NCI-H1105 (cell line): ENCODE results near the gene DDX20.
"Not testable (repeated sequence)": the region's sequence is repeated elsewhere in the genome, so short reads cannot be mapped to it uniquely, and the experiment has no call there.

Experiments used
- DNase-seq: peaks from one replicate; lab custom pipeline; 2025; lab: John Stamatoyannopoulos, UW

DDX20 gene

GRCh38 chr1:111792249-111792648, 36.5 kb downstream of the DDX20 start:
- DNase-seq, result no peak

- no peak for DNase-seq
Observed at GRCh38 chr1:111793923-111794322, 38.2 kb downstream of the DDX20 start.

DNA sequence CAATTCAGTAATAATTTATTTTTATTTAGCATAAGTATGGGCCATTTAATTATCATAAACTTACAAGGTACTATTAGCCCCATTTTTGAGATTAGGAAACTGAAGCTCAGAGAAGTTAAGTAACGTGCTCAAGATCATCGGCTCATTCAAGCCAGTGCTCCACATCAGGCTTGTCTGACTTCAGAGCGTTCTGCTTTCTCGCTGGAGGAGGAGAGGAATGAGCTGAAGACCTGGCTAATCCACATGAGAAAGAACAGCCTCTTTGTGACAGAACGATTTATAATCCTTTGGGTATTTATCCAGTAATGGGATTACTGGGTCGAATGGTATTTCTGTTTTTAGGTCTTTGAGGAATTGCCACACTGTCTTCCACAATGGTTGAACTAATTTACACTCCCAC, 39.7 kb downstream of the DDX20 start:
- no peak for DNase-seq

- DNase-seq, result no peak
Observed at GRCh38 chr1:111798580-111798979, 42.9 kb downstream of the DDX20 start.

- not testable (repeated sequence) for DNase-seq
Observed at GRCh38 chr1:111799722-111800121, 44.0 kb downstream of the DDX20 start.

- no peak for DNase-seq
Observed at GRCh38 chr1:111801071-111801850, 45.6 kb downstream of the DDX20 start.

GRCh38 chr1:111802110-111802509, 46.4 kb downstream of the DDX20 start:
- DNase-seq, result no peak

- no peak for DNase-seq
Observed at GRCh38 chr1:111802984-111803383, 47.3 kb downstream of the DDX20 start.

- DNase-seq, result no peak
Observed at GRCh38 chr1:111803951-111804350, 48.2 kb downstream of the DDX20 start.

GRCh38 chr1:111804776-111805175, 49.1 kb downstream of the DDX20 start:
- no peak for DNase-seq

DNA sequence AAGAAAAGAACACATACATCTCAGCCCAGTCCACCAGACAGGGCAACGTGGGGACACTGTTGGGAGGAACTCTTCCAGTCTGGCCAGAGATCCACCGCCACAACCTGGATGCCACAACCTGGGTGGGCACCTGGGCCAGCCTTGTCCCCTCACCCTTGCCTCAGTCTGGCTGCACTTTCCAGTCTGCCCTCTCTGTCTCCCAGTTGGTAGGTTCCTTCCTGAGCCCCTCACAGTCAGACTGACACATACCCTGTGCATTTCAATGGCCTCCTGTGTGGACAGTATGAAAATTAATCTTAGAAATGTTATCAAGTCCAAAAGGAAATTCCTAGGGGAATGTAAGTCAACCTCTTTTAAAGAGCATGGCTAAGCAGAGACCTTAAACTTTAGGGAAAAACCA, 49.5 kb downstream of the DDX20 start:
- no peak for DNase-seq

- DNase-seq, result no peak
Observed at GRCh38 chr1:111811891-111812290, 56.2 kb downstream of the DDX20 start.

- DNase-seq, result no peak
Observed at GRCh38 chr1:111812306-111812705, 56.6 kb downstream of the DDX20 start.

DNA sequence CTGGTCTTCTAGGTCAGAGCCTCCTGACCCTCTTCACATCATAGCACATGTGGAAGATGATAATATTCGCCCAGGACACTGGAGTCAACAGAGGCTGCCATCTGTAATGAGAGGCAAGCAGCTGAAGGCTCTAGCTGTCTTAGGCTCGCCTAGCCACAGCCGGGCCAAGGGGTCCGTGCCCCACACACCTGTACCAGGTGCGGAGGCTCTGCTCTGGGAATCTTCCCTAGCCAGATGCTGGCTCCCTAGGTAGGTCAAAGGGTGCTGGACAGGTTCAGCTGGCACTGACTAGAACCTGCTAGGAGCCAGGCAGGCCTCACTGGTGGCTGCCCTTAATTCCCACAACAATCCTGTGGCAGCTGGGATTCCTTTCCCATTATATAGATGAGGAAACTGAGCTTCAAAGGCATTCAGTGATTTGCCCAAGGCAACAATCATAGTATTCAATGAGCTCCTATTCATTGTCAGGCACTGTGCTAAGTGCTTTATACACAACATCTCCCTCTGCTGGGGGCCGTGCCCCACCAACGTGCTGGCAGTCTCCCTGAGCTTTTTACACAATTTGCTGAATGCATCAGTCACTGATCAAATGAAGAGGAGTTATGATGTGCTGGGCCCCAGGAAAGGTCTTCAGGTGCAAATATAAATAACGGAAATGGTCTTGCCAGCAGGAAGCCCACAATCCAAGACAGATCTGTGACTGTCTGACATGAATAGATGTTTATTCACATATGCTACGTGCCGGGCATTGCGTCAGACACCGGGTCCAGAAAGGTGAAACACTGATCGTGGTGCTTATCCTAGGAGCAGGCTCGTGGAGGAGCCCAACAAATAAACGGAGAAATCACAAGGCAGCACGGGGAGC, 58.0 kb downstream of the DDX20 start:
- no peak for DNase-seq

GRCh38 chr1:111814305-111814628, 58.6 kb downstream of the DDX20 start:
- DNase-seq, result no peak

GRCh38 chr1:111814642-111815041, 58.9 kb downstream of the DDX20 start:
- no peak for DNase-seq
